Left cardiac atrium (tissue), 4 donors: ENCODE results near the gene MGST3. TPM values are rescaled to one million over a fixed set of nuclear protein-coding genes. Genes with fewer than 3 reads are reported as not detected.
A peak's percentile ranks its signal among the peaks of the same experiment; 100 is the strongest.
"Not testable (repeated sequence)": the region's sequence is repeated elsewhere in the genome, so short reads cannot be mapped to it uniquely, and the experiment has no call there.

Source experiments
- ATAC-seq, 2 donors: fragments of 200-7000 bp; cut with Tn5 transposase; one replicate each; pipeline ENCODE4 v1.9.1; 2020; ENCODE audit warnings: mild to moderate bottlenecking in 2 of 2, moderate library complexity in 2 of 2
- DNase-seq: peaks from one replicate; pipeline ENCODE4 v3.0.0-alpha.2; 2020
- intact Hi-C, 2 donors: fragments of 100-400 bp; cut with DNase I; formaldehyde crosslinking; loops; one replicate each; pipeline versions ENCODE4 v1.14.1 to v1.15.1; 2022 to 2023
- total RNA-seq, 2 donors: library from RNA; stranded (reverse); fragmentation: NEBNext Ultra II Directional; extraction: Animal tissue kit (Norgen Biotek cat#: 25700); gene quantifications; one replicate each; pipeline ENCODE4 v1.2.1, GENCODE V29; 2021
- donor health status: DM: no; HTN: yes; CAD: no.
- donor health status: DM: no; HTN: yes; CAD: no; lungs with severe emphysema.
- donor health status: DM: yes; HTN: yes; CAD: no.
- donor health status: Dilated cardiomyopathy.

The MGST3 gene
- total RNA-seq, 2 donors from 2014 or later = 436 to 446 TPM

DNA sequence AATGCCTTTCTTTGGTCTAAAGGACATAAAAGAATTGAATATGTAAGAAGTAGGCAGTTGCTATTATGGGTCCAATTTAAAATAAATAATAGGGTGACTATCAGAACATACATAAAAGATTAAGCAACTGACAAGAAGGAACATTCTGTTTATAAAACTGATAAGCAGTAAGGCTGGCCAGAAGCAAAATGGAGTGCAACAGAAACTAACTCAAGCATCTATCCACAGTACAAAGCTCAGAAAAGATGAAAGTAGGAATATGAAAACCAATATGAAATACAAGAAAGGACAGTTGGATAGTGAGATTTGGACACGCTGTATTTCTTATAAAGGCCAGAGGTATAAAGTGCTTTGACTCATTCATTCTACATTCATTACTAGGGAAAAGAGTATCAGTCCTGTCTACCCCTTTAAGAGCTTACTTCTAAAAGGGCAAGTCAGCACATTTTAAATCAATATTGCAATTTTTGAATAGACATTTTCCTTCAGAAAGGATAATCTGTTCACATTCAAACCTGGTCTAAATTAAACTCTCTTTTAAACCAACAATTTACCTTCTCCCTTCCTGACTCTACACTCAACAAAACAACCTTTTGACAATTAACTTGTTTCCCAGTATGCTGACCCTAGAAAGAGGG lies 52.9 kb downstream of the MGST3 start:
- no peak for DNase-seq
- no peak for ATAC-seq
- intact Hi-C loops = loop anchor here in 1 of 2 donors (10.0 kb wide), 1 partner anchor 69 kb away; no protein-coding TSS in a partner anchor

DNA sequence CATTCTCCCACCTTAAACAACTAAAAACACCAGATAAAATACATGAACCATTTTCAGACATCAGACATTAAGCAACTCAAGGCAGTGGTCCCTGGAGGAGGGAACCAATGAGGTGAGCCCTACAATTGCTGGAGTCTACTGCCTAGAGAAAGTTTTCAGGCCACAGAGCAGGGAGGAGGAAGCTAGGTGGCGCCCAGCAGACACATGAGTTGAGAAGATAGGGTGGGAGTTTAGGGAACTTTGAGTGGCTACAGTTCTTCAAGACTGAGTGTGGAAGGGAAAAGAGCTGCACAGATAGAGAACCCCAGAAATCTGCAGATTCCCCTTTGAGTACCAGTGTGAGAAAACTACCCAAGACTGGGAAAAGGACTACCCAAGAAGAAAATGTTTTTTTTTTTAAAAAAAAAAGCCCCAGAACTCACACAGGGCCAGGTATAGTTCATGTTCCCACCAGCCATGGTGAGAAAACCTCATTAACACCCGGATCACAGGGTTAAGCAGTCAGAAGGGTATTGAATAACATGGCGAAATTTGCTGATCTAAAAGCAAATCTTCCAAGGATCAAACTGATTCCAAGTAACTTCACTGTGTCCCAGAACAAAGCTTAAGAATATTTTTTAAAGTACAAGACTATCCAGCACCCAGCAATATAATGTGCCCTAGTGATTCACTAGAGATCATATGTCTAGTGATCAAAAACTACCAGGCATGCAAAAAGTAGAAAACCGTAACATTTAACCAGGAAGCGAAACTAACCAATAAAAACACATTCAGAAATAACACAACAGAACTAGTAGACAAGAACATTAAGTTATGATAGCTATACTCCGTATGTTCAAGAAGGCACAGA lies 55.3 kb downstream of the MGST3 start:
- intact Hi-C loops = loop anchor here in 1 of 2 donors (10.0 kb wide), 1 partner anchor 72 kb away; no protein-coding TSS in a partner anchor
- ATAC-seq (no peak), DNase-seq (no peak)

GRCh38 chr1:165686971-165687433 lies 56.0 kb downstream of the MGST3 start:
- intact Hi-C loops = loop anchor here in 1 of 2 donors (10.0 kb wide), 1 partner anchor 72 kb away; no protein-coding TSS in a partner anchor
- no peak for DNase-seq
- no peak for ATAC-seq

DNA sequence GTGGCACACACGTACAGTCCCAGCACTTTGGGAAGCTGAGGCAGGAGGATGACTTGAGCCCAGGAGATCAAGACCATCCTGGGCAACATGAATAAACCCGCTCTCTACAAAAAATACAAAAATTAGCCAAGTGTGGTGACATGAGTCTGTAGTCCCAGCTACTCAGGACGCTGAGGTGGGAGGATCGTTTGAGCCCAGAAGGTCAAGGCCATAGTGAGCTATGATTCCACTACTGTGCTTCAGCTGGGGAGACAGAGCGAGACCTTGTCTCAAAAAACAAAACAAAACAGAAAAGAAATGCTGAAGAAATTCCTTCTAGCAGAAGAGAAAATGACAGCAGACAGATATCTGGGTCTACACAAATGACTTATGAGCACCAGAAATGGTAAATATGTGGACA lies 57.0 kb downstream of the MGST3 start:
- intact Hi-C loops = loop anchor here in 1 of 2 donors (10.0 kb wide), 1 partner anchor 73 kb away; no protein-coding TSS in a partner anchor
- ATAC-seq = no peak
- no peak for DNase-seq

- ATAC-seq = no peak
- intact Hi-C loops = loop anchor here in 1 of 2 donors (5.0 kb wide), 1 partner anchor 63 kb away; the partner anchor contains the start of gene MGST3
- no peak for DNase-seq
These were observed 64.0 kb downstream of the MGST3 start for GRCh38 chr1:165695031-165695430.

GRCh38 chr1:165696625-165697100 lies 65.6 kb downstream of the MGST3 start:
- ATAC-seq = peak; percentile 50 to 66
- DNase-seq = no peak
- intact Hi-C loops = loop anchor here in 1 of 2 donors (5.0 kb wide), 1 partner anchor 64 kb away; the partner anchor contains the start of gene MGST3

DNA sequence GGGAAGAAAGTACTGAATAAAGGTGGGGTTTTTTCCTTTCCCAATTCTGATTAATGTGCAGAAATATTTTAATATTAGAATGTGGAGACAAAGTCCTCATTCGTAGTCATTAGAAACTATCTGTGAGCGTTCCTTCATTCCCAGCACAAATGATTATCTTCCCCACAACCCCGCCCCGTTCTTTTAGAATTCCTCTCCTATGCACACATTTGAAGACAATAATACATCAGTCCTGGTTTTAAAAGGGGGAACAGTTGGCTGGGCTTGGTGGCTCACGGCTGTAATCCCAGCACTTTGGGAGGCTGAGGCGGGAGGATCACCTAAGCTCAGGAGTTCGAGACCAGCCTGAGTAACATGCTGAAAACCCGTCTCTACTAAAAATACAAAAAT lies 66.5 kb downstream of the MGST3 start:
- DNase-seq (no peak), ATAC-seq (no peak)
- intact Hi-C loops = loop anchor here in 1 of 2 donors (5.0 kb wide), 1 partner anchor 65 kb away; the partner anchor contains the start of gene MGST3

- intact Hi-C loops = loop anchor here in 1 of 2 donors (5.0 kb wide), 1 partner anchor 66 kb away; the partner anchor contains the start of gene MGST3
- DNase-seq = peak; percentile 91
- ATAC-seq = peak; percentile 97
These were observed 67.1 kb downstream of the MGST3 start, which contains the start of gene ALDH9A1 for GRCh38 chr1:165697881-165698760. TSS of gene ALDH9A1 (minus strand) at chr1:165698562. CDS start at chr1:165698558, 4 bp downstream.

DNA sequence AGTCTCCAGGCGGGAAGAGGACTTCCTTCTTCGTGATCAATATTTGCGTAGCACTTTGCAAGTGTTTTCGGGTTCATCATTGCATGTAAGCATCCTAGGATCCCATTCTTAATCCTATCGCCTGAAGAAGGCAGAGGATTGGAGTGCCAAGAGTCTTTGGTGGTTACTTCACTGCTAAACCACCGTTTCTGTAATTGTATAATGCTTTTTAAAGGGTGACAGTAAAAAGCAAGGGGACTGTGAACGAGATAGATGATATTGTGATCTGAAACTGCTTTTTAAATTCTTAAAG lies 67.7 kb downstream of the MGST3 start:
- intact Hi-C loops = loop anchor here in 1 of 2 donors (5.0 kb wide), 1 partner anchor 66 kb away; the partner anchor contains the start of gene MGST3

DNA sequence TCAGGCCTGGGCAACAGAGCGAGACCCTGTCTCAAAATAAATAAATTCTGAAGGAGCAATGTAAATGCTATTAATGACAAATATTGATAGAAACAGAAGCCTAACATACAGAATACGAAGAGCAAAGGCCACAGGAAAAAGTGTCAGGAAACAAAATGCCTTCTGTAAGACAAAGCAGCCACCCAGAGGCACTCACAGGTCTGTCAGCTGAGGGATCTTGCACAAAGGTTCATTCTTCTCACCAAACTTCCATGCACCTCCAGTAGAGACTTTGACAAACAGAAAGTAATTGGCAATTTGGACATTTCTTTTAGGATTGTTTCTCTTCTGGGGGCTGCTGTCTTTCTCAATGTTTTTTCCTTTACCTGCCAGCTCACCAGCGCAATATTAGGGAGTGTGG lies 68.5 kb downstream of the MGST3 start:
- no peak for DNase-seq
- ATAC-seq = no peak
- intact Hi-C loops = loop anchor here in 1 of 2 donors (5.0 kb wide), 1 partner anchor 67 kb away; the partner anchor contains the start of gene MGST3

More for the DNA sequence above, 67.7 kb downstream of the MGST3 start:
- no peak for ATAC-seq
- no peak for DNase-seq

GRCh38 chr1:165701922-165702321 lies 70.9 kb downstream of the MGST3 start:
- ATAC-seq, DNase-seq, intact Hi-C loops: not testable (repeated sequence)

DNA sequence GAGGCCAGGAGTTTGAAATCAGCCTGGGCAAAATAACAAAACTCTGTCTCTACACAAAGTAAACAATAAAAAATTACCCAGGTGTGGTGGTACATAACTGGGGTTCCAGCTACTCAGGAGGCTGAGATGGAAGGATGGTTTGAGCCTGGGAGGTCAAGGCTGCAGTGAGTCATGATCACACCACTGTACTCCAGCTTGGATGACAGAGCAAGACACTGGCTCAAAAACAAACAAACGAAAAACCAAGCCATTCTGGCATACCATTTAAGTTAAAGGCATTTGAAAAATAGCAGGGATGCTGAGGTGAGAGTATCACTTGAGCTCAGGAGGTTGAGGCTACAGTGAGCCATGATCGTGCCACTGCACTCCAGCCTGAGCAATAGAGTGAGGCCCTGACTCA lies 72.6 kb downstream of the MGST3 start:
- intact Hi-C loops = no loop called here
- no peak for ATAC-seq
- no peak for DNase-seq

Other genes starting within 250 kb of the MGST3 start
- 1 to 10 TPM; 2.4 to 5.3 TPM for gene RXRG, start 186.1 kb upstream of the MGST3 start, total RNA-seq
- gene LRRC52, start 87.2 kb upstream of the MGST3 start, total RNA-seq = under 1 TPM in 1 of 2 donors, not detected in 1; 0.60 TPM
- 10 to 100 TPM; 63.2 to 71.7 TPM for gene ALDH9A1, start 67.3 kb downstream of the MGST3 start, total RNA-seq
- 10 to 100 TPM; 61.9 to 63.5 TPM for gene TMCO1, start 137.6 kb downstream of the MGST3 start, total RNA-seq
- gene UCK2, start 196.4 kb downstream of the MGST3 start, total RNA-seq = 10 to 100 TPM in 1 of 2 donors, 1 to 10 TPM in 1; 8.0 to 18.2 TPM